HFFc6 (cell line): ENCODE results near the gene NSFL1C. TPM values are rescaled to one million over a fixed set of nuclear protein-coding genes. Genes with fewer than 3 reads are reported as not detected.
A peak's percentile ranks its signal among the peaks of the same experiment; 100 is the strongest.
"Not testable (repeated sequence)": the region's sequence is repeated elsewhere in the genome, so short reads cannot be mapped to it uniquely, and the experiment has no call there.

Experiments used
- DNase-seq: peaks from one replicate; pipeline ENCODE4 v3.0.0-alpha.2; 2018
- H3K27ac Mint-ChIP-seq: 2 replicates; pipeline ENCODE4 v1.8.0; 2020; ENCODE audit warnings: mild to moderate bottlenecking, mixed read lengths
- H3K27me3 Mint-ChIP-seq: 2 replicates; pipeline ENCODE4 v1.8.0; 2021; ENCODE audit warnings: mild to moderate bottlenecking, moderate library complexity, mixed read lengths; ENCODE audit not compliant: insufficient read depth
- H3K36me3 Mint-ChIP-seq: 2 replicates; pipeline ENCODE4 v1.8.0; 2021; ENCODE audit warnings: low read depth, mixed read lengths
- H3K4me1 Mint-ChIP-seq: 2 replicates; pipeline ENCODE4 v1.8.0; 2020; ENCODE audit warnings: low read depth, mixed read lengths
- H3K4me3 Mint-ChIP-seq: 2 replicates; pipeline ENCODE4 v1.8.0; 2020; ENCODE audit warnings: mild to moderate bottlenecking, moderate library complexity, mixed read lengths
- H3K9me3 Mint-ChIP-seq: 2 replicates; pipeline ENCODE4 v1.8.0; 2020; ENCODE audit warnings: mild to moderate bottlenecking, mixed read lengths
- CTCF ChIP-seq: fragments of 200-600 bp; sonication (generic); IDR thresholded peaks from 2 replicates; pipeline ENCODE4 v1.5.0; 2021; ENCODE audit warnings: antibody characterized with exemption, mild to moderate bottlenecking
- total RNA-seq, 6 experiments: library from RNA; stranded (reverse); fragmentation: NEBNext Ultra II Directional; extraction: Animal tissue kit (Norgen Biotek cat#: 25700); gene quantifications; 2 replicates in 1 of 6; 3 replicates in 5 of 6; pipeline ENCODE4 v1.2.3, GENCODE V29; 2021

NSFL1C gene
- total RNA-seq, 6 experiments from 2014 or later = 85.4 to 125 (median 103) TPM

GRCh38 chr20:1402149-1402548 is 64.5 kb downstream of the NSFL1C start:
- H3K9me3 Mint-ChIP-seq = peaks cover 14% of the 10 kb centered on the region
- H3K4me3 Mint-ChIP-seq = peak overlapping the region; percentile 11
- H3K27ac Mint-ChIP-seq = peak overlapping the region; percentile 85
- no peak for TF ChIP-seq CTCF
- peaks cover 63% of the 10 kb centered on the region for H3K4me1 Mint-ChIP-seq
- no peaks in the 10 kb centered on the region; the same call in 1 of the 2 replicates for H3K27me3 Mint-ChIP-seq
- DNase-seq = peak; percentile 74
- H3K36me3 Mint-ChIP-seq = peaks cover 13% of the 10 kb centered on the region

- H3K4me3 Mint-ChIP-seq = peak overlapping the region; percentile 70
- peaks cover 8% of the 10 kb centered on the region for H3K36me3 Mint-ChIP-seq
- no peak for TF ChIP-seq CTCF
- DNase-seq = peak; percentile 62
- H3K9me3 Mint-ChIP-seq = peaks cover 9% of the 10 kb centered on the region
- peak overlapping the region; percentile 85 for H3K27ac Mint-ChIP-seq
- no peaks in the 10 kb centered on the region; the same call in 1 of the 2 replicates for H3K27me3 Mint-ChIP-seq
- peaks cover 63% of the 10 kb centered on the region for H3K4me1 Mint-ChIP-seq
Measured at GRCh38 chr20:1401451-1401907, 65.2 kb downstream of the NSFL1C start.

- H3K27ac Mint-ChIP-seq = peak overlapping the region; percentile 85
- peak overlapping the region; percentile 36 for H3K4me3 Mint-ChIP-seq
- H3K9me3 Mint-ChIP-seq, H3K27me3 Mint-ChIP-seq, H3K36me3 Mint-ChIP-seq: not testable (repeated sequence)
- peak; percentile 89 for DNase-seq
- H3K4me1 Mint-ChIP-seq = peaks cover 71% of the 10 kb centered on the region
Measured at GRCh38 chr20:1399678-1400366, 66.8 kb downstream of the NSFL1C start.

- not testable (repeated sequence) for H3K36me3 Mint-ChIP-seq, DNase-seq, H3K27ac Mint-ChIP-seq, H3K27me3 Mint-ChIP-seq, H3K4me3 Mint-ChIP-seq, H3K9me3 Mint-ChIP-seq
- H3K4me1 Mint-ChIP-seq = peaks cover 77% of the 10 kb centered on the region
Measured at GRCh38 chr20:1398185-1398584, 68.5 kb downstream of the NSFL1C start.

GRCh38 chr20:1397710-1398109 is 68.9 kb downstream of the NSFL1C start:
- no peaks in the 10 kb centered on the region for H3K9me3 Mint-ChIP-seq
- H3K36me3 Mint-ChIP-seq = no peaks in the 10 kb centered on the region
- no peak overlapping the region for H3K4me3 Mint-ChIP-seq
- TF ChIP-seq CTCF = peak; percentile 49
- DNase-seq = no peak
- no peaks in the 10 kb centered on the region; the same call in 1 of the 2 replicates for H3K27me3 Mint-ChIP-seq
- H3K4me1 Mint-ChIP-seq = peaks cover 76% of the 10 kb centered on the region
- no peak overlapping the region for H3K27ac Mint-ChIP-seq

- Mint-ChIP-seq H3K27me3 (no peaks in the 10 kb centered on the region; the same call in 1 of the 2 replicates), H3K4me3 (no peak overlapping the region; the same call in 1 of the 2 replicates), H3K27ac (peak overlapping the region; percentile 26; the same call in 1 of the 2 replicates), H3K4me1 (peaks cover 70% of the 10 kb centered on the region), H3K36me3 (no peaks in the 10 kb centered on the region), H3K9me3 (no peaks in the 10 kb centered on the region)
- no peak for DNase-seq
- TF ChIP-seq CTCF = no peak
Measured at GRCh38 chr20:1396702-1397101, 69.9 kb downstream of the NSFL1C start.
